ENCODE data around the gene VPS54.

GRCh38 chr2:64023485-64024258, 4.4 kb upstream of the VPS54 start:
- TF ChIP-seq CTCF (conservative IDR thresholded peaks at IDR 0.05) (no peak), EZH2 (IDR thresholded peaks at IDR 0.05; ENCODE audit: low read depth) (no peak)

Measured in PC-9 (cell line).